Eye (tissue), 1 donor: Measurements from ENCODE around the gene MAP2K7.
"Not testable (repeated sequence)": the region's sequence is repeated elsewhere in the genome, so short reads cannot be mapped to it uniquely, and the experiment has no call there.

Experiments used
- DNase-seq: peaks from one replicate; pipeline ENCODE4 v3.0.0-alpha.2; 2015

The MAP2K7 gene

DNA sequence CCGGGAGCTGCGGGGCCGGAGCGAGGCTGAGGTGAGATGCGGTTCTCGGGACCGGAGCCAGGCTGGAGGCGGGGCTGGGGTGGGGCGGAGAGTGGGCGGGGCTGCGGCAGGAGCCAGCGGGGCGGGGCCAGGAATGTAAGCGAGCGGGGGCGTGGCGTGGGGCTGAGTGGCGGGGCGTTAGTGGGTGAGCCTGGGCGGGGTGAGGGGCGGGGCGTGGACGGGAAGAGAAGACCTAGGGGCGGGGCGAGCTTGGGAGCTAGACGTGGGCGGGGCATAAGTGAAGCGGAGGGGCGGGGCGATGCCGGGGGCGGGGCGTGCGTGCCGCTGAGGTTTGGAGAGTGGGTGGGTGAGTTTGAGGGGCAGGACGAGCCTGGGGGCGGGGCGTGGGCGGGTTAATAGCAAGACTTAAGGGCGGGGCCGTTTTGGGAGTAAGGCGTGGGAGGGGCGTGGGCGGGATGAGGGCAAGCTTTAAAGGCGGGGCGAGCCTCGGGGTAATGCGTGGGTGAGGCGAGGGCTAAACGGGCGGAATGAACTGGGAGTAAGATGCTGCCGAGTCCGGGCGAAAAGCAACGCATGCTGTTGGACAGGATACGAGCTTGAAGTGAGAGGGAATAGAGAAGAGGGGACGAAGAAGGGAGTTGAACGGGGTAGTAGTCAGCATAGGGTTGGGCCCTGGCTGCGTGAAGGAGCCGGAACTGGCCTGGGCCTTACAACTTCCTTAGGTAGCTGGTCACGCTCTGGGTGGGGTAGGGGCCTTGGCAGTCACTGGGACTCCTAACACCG lies 17.0 kb downstream of the MAP2K7 start:
- DNase-seq: peak; percentile 98

DNA sequence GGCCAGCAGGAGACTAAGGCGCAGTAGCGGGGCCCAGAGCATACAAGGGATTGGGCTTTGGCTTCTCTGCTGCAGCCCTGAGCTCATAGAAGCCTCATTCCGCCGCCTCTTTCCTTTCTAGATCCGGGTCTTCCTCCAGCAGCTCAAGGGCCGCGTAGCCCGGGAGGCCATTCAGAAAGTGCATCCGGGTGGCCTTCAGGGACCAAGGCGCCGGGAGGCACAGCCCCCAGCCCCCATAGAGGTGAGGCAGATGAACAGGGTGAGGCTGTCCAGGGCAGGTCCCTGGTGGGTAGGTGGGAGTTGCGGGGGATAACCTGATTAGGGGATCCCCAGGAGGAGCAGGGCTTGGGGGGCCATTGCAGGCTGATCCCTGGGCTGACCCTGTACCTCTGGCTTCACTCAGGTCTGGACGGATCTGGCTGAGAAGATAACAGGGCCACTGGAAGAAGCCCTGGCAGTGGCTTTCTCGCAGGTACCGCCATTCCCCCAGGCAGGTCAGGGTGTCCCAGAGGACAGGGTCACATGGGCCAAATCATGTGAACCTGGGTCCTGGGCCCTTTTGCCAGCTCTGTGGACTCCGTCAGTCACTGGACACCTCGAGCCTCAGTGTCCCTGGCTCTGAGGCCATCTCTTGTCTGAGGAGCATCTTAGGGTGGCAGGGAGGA lies 17.8 kb downstream of the MAP2K7 start:
- DNase-seq: no peak

DNA sequence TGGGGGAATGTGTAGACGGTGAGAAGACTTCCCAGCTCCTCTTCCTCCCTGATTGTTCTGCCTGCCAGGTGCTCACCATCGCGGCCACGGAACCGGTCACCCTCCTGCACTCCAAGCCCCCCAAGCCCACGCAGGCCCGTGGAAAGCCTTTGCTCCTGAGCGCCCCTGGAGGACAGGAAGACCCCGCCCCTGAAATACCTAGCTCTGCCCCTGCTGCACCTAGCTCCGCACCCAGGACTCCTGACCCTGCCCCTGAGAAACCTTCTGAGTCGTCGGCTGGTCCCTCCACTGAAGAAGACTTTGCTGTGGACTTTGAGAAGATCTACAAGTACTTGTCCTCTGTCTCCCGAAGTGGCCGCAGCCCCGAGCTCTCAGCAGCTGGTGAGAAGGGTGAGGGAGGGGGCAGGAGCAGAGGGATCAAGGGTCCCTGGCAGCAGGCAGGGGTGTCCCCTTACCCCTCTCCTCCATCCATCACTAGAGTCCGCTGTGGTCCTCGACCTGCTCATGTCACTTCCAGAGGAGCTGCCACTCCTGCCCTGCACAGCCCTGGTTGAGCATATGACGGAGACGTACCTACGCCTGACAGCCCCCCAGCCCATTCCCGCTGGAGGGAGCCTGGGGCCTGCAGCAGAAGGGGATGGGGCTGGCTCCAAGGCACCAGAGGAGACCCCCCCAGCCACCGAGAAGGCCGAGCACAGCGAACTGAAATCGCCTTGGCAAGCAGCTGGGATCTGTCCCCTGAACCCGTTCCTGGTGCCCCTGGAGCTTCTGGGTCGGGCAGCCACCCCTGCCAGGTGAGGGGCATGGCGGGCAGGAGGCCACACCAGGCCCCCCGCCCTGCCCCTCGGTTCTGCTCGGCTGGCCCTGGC lies 18.5 kb downstream of the MAP2K7 start:
- DNase-seq: no peak

DNA sequence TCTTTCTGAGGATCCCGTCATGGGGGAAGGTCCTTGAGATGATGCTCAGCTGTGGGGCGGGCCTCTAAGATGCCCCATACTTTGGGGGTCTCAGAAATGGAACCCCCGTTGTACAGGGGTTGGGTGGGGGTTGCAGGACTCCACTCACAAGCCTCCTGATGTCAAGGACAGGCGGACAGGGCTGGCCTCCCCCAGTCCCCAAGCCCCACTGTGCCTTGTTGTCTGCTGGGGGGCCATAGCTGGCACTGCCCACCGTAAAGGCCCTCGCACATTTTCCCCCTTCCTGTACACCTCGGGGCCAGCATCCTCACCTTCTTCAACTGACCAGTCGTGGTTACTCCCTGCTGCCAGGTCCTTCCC lies 19.1 kb downstream of the MAP2K7 start:
- no peak for DNase-seq

DNA sequence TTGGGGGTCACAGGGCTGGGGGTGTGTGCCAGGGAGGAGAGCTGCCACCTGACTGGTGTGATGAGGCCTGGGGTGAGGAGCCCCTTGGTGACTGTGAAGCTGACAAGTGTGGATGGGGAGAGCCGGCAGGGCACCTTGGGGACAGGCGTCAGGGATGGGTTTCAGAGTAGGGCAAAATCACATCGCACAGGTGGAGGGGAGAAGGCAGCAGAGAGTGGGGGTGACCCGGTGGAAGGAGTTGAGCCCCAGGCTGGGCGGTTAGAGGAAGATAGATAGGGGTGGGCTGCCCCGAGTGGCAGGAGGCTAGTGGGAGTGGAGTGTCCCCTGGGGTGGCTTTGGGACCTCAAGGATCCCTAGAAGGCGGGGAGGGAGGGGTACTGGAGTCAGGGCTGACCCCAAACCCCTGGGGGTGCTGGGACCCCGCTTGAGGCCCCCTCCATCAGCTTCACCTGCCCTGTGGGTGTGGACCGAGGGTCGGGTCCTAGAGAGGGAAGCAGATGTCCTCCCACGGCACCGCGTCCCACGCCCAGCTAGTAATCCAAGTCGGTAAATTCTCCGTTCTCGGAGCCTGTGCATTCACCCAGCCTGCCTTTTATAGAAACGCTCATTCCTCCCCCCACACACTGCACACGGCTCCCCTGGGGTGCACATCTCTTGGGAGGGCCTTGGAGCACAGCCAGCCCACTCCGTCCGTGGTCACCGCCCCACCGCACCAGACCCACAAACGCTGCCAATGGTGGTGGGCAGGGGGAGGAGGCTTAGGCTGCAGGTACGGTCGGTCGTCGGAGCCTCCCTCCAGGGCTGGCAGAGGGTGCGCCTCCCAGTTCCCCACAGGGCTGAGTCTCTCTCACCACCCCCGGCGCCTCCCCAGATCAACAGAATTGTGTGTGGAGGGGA lies 19.9 kb downstream of the MAP2K7 start:
- DNase-seq: no peak

DNA sequence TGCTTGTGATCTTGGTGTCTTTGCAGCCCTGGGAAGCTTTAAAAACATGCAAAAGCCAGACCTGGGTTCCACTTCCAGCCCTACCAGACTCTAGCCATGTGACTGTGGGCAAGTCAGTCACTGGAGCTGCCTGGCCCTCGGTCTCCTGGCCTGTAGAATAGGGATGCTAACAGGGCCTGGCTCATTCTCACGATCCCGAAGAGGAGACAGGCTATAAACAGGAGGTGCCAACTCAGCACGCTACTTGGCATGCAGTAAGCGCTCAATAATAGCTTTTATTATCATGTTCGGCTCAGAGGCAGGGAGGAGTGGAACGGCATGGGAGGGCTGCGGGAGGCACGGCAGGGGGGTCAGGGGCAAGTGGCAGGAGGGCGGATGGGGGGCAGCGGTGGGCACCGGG lies 20.6 kb downstream of the MAP2K7 start:
- no peak for DNase-seq

DNA sequence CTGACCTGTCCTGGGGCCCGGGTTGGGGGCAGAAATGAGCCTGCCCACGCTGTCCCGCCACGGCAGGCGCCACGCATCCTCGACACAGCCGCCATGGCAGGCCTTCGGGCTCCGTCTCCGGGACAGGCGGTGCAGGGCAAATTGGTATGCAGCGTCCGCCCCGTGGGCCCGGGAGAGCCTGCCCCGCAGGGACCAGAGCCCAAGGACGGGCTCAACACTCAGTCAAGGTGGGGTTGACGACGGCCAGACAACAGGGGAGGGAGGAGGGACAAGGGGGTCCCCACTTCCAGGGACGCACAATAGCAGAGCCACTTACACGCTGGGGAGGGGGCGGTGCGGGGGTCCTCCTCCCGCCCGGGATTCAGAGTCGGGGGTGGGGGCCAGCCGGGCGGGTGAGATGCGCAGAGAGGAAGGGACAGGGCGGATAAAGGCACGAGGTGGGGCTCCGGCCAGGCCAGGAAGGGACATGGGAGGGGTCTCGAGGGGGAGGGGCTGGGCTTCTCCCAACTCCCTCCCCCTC lies 21.0 kb downstream of the MAP2K7 start:
- DNase-seq: no peak

DNA sequence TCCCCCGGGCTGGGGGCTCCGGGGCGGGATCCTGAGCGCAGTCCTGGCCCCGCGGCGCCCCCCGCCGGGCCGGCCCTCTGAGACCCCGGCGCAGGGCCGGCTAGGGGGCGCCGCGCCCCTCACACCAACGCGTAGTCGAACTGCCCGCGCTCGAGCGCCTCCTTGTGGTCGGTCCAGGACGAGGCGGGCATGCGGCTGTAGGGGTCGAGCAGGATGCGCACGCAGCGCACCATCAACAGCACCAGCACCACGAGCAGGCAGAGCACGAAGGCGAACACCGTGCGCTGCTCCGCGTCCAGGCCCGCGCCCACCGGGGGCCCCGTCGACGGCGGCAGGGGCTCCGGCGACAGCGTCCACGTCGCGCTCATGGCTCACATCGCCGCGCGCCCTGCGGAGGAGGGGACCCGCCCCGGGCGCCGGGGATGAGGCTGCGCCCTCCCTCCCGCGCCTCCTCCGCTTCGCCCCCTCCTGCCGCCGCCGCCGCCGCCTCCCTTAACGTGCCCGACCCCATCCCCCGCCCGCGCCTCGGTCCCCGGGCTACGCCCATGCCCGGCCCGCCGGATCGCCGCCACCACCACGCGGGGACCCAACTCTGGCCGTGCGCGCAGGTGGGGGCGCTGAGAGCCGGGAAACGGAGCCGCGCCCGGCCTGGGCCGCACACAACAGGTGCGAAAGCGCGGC lies 21.6 kb downstream of the MAP2K7 start:
- peak; percentile 97 for DNase-seq

DNA sequence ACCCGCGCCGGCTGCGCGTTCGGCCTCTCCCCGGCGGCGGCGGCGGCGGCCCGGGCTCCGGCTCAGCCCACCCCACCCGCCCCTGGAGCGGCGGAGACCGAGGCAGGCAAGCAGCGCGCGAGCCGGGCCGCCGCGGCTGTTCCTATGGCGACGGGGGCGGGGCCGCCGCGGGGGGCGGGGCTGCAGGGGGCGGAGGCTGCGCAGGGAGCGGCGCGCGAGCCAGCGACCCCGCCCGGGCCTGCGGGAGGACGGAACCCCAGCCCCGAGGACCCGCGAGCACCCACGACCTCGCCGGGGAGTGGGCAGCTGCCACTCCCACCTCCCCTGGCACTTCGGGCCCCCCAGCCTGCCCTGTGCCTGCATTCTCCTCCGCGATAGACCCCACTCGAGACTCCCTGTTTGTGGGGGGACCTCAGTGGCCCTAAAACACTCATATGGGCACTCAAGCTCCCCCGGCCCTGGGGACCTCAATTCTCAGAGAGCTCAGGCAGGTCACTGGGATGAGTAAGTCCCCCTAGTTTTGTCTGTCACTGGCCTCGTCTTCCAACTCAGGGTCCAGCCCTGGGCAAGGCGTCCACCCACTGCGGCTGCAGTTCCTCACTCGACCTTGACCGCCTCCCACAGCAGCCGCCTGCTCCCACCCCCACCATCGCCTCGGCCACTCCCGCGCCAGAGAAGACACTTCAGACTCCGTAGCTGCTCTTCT lies 22.5 kb downstream of the MAP2K7 start, which contains the start of gene CTXN1:
CTXN1 (minus strand) TSS at position 115 of the 706 bp plus-strand sequence. CDS start 597 bp downstream, outside the sequence.
- peak; percentile 88 for DNase-seq

DNA sequence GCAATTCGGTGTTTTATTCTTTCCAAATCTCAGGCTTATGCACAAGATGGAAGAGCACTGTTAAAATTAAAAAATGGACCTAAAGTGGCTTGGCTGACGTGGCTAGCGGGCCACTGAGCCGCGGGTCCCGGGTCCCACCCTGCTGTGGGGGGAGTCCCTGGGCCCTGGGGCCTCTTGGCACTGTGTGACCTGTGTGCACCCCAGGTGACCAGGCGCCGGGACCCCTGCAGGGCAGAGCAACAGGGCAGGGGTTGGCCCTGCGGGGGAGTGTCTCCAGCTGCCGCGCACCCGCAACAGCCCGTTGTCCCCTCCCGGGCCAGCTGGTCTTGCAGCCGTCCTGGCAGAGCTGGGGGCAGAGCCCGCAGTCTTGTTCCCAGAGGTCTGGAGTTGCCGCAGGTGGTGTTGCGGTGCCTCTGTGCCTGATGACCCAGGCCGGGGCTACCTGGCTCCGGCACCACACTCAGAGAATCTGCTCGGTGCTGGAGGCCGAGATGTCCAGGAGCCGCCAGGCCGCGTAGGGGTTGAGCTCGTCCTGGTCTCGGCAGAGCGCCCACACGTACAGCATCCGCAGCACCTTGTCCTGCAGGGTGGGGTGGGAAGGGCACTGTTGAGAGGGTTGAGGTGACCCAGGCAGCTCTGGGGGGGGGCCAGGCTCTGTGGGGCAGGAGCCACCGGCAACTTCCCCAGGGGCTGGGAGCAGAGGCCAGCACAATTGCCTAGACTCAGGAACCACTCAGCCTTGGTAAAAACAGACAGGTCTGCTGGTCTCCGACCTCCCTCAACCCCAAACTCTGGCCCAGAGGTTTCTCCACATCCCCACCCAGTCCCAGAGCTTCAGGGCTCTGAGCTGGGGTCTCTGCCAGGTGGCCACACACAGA lies 23.3 kb downstream of the MAP2K7 start:
- DNase-seq: peak; percentile 9

DNA sequence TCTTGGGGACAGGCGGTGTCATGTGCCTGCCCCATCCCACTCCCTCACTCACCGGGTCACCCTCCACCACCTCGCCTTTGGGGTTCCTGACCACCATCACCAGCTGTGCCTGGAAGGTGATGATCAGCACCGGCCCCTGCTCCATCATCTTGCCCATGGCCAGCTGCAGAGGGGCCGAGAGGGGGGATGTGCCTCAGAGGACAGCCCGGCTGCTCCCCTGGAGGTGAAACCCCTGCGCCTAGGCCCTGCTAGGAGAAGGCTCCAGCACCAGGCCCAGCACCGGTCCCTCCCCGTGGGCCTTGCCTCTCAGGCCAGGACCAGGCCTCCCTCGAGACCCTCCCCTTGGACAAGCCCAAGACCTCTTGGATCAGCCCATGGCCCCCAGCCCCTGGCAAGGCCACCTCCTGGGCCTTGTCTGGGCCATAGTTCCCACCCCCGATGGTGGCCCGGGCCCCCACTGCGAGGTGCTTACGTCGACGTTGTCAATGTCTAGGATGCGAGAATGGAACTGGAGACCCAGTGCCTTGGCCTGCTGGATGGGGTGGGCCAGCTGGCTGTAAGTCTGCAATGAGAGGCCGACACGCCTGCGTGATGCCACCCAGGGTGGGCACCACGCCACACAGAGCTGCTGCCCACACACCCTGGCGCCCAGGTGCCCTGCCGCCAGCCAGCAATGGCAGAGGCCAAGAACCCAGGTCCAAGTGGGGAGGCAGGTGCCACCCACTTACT lies 24.1 kb downstream of the MAP2K7 start:
- no peak for DNase-seq

DNA sequence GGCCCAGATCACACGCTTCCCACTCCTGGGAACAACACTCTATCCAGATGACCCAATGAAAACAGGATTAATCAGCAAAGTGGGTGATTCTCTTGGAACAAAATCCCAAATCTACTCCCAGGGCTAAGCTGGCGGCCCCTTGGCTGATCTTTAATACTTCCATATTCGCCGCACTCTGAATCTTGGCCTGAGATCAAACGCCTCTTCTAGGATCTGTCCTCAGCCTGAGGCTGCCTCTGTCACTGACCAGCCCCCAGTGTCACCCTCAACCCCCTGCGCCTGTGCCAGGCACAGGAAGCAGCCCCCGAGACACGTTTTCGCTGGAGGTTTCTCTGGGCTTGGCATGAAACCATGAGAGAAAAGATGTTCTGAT lies 24.6 kb downstream of the MAP2K7 start:
- no peak for DNase-seq

DNA sequence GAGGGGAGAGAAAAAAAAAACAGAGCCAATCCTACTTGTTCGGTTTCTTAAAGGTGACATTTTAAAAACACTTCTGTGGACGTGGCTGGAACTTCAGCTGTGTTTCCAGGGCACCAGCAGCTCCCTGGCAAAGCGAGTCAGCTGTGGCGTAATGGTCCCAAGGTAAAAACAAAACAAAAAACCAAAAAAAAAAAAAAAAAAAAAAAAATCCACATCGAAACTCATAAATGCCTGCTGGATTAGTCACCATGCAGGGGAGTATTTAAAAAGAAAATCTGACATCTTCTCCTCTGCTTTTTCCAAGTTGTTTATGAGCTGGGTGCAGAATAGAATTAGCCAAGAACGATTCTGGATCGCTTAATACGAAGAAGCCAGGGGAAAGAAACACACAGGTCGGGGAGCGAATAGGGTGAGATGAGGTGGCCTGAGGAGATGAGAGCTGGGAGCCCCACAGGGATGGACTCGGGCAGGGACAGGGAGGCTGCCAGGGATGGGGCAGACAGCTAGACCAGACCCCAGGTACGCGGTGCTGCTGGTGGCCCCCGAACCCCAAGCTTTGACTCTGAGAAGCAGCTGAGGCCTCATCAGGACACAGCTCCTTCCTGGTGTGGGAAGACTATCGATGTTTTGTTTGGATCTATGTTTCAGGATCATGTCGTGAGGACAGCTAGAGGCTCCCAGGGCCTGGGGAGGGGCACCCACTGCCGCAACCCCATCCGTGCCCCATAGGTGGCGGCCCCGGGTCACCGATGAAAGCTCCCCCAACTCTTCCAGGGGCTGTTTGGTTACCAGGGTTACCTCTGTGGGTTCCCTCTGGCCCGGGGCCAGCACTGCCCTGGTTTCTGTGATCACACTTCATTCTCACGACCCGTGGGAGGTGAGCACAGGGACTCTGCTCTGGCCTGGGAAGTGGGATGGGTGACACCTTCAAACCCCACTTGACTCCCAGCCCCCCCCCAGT lies 25.3 kb downstream of the MAP2K7 start:
- peak; percentile 47 for DNase-seq

DNA sequence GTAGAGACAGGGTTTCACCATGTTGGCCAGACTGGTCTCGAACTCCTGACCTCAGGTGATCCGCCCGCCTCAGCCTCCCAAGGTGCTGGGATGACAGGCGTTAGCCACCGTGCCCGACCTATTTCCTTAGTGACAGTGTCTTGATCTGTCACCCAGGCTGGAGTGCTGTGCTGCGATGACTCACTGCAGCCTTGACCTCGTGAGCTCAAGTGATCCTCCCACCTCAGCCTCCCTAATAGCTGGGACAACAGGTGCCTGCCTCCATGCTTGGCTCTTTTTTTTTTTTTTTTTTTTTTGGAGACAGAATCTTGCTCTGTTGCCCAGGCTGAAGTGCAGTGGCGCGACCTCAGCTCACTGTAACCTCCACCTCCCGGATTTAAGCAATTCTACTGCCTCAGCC lies 26.4 kb downstream of the MAP2K7 start:
- not testable (repeated sequence) for DNase-seq

DNA sequence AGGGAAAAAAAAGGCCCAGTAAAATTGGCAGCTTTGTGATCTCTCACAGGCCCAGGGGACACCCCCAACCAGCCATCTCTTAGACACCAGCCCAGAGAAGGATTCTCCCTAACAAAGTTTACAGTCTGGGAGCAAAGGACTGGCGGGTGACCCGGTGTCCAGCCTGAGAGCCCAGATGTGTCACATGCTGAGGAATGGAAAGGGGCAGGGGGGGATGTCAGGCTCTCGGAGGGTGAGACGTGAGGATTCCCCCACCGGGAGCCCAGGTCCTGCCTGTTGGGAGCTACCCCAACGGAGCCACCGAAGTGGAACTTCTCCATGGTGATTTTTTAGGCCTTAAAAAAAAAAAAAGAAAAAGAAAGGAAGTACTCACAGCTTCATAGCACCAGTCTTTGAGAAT lies 27.1 kb downstream of the MAP2K7 start:
- no peak for DNase-seq

DNA sequence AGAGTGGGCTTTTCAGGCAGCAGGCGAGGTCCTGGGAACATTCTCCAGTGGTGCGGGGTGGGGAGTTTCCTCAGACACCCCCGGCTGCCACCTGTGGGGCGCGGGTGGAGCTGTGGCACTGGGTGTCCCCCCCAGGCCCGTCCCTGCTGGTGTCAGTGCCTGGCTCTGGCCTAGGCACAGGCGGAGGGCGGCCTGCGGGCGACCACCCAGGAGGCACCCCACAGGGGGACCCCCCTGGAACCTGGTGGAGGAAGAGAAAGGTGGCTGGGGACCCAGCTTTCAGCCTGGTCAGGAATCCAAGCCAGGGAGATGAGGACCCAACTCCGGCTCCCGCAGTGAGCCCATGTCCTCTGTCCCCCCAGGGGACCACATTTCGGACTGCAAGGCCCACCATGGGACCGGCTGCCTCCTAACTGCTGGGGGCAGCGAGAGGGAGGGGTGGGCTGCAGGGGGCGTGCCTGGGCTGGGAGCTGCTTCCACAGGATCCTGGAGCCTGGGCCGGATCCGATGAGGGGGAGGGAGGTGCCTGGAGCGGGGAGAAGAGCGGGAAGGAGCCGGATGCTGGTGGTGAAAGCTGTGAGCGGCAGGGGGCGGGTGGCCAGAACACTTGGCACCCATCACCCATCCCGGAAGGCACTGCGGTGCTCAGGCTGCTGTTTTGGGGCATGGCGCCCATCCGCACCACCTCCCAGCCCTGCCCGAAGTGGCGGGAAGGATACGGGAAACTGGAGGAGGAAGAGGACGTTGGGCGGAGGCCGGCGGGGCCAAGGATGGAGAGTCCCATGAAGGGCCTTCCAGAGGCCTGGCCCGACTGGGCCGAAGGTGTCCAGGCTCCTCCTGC lies 27.8 kb downstream of the MAP2K7 start:
- no peak for DNase-seq
